GM21717 (cell line): ENCODE results near the gene LTBP1.

Experiments
- ATAC-seq: cut with Tn5 transposase; IDR thresholded peaks from one replicate; pipeline ENCODE4 v1.9.1; 2021; ENCODE audit warnings: mild to moderate bottlenecking, moderate library complexity; ENCODE audit not compliant: unreplicated experiment

The LTBP1 gene

GRCh38 chr2:33323957-33324356, 377.2 kb downstream of the LTBP1 start:
- ATAC-seq, result no peak

GRCh38 chr2:33326100-33326499, 379.3 kb downstream of the LTBP1 start:
- ATAC-seq, result no peak

- ATAC-seq, result no peak
Observed at GRCh38 chr2:33333433-33333832, 386.7 kb downstream of the LTBP1 start.

GRCh38 chr2:33334083-33334482, 387.3 kb downstream of the LTBP1 start:
- no peak for ATAC-seq

GRCh38 chr2:33335516-33335915, 388.8 kb downstream of the LTBP1 start:
- no peak for ATAC-seq

- ATAC-seq, result no peak
Observed at GRCh38 chr2:33336036-33336625, 389.4 kb downstream of the LTBP1 start.

- ATAC-seq, result no peak
Observed at GRCh38 chr2:33337385-33337960, 390.7 kb downstream of the LTBP1 start.

GRCh38 chr2:33337981-33338380, 391.2 kb downstream of the LTBP1 start:
- ATAC-seq, result no peak

GRCh38 chr2:33339269-33339668, 392.5 kb downstream of the LTBP1 start:
- no peak for ATAC-seq

- no peak for ATAC-seq
Observed at GRCh38 chr2:33340280-33340679, 393.5 kb downstream of the LTBP1 start.

GRCh38 chr2:33342171-33342570, 395.4 kb downstream of the LTBP1 start:
- ATAC-seq, result no peak

GRCh38 chr2:33342705-33343104, 396.0 kb downstream of the LTBP1 start:
- no peak for ATAC-seq

GRCh38 chr2:33343387-33343895, 396.7 kb downstream of the LTBP1 start:
- ATAC-seq, result no peak

GRCh38 chr2:33344230-33344629, 397.5 kb downstream of the LTBP1 start:
- ATAC-seq, result no peak

GRCh38 chr2:33347856-33348255, 401.1 kb downstream of the LTBP1 start:
- no peak for ATAC-seq

GRCh38 chr2:33350632-33351031, 403.9 kb downstream of the LTBP1 start:
- no peak for ATAC-seq

- ATAC-seq, result no peak
Observed at GRCh38 chr2:33351781-33352180, 405.0 kb downstream of the LTBP1 start.

- no peak for ATAC-seq
Observed at GRCh38 chr2:33354981-33355380, 408.2 kb downstream of the LTBP1 start.

- no peak for ATAC-seq
Observed at GRCh38 chr2:33358878-33359277, 412.1 kb downstream of the LTBP1 start.

- no peak for ATAC-seq
Observed at GRCh38 chr2:33363325-33364298, 416.9 kb downstream of the LTBP1 start.

- no peak for ATAC-seq
Observed at GRCh38 chr2:33365264-33365970, 418.7 kb downstream of the LTBP1 start.
